SK-N-SH (cell line): ENCODE results near the gene OR2Y1. TPM values are rescaled to one million over a fixed set of nuclear protein-coding genes. Genes with fewer than 3 reads are reported as not detected.

Experiments used
- CTCF ChIA-PET: fragments of 300-600, 350-600 bp; formaldehyde crosslinking; extraction: SDS; loops from one replicate; lab custom pipeline; 2021; lab: Yijun Ruan, JAX
- POLR2A ChIA-PET: fragments of 350-600 bp; sonication (Branson Sonifier 250); formaldehyde crosslinking; extraction: SDS; loops from one replicate; lab custom pipeline; 2020; ENCODE audit warnings: antibody characterized with exemption, inconsistent platforms; lab: Yijun Ruan, JAX
- DNase-seq: peaks from one replicate; pipeline ENCODE4 v3.0.0; 2012
- H2AFZ ChIP-seq: fragments of 200-600 bp; sonication (generic); 2 replicates; pipeline ENCODE4 v1.8.1; 2016; ENCODE audit warnings: antibody characterized with exemption, mild to moderate bottlenecking, low read depth
- H3F3A ChIP-seq: fragments of 200-600 bp; sonication (generic); replicated peaks from 2 replicates; pipeline ENCODE3; 2016; ENCODE audit warnings: antibody characterized with exemption, mild to moderate bottlenecking; ENCODE audit not compliant: insufficient read depth
- H3K27ac ChIP-seq, 2 experiments: fragments of 200-500 bp in 1 of 2; fragments of 200-600 bp in 1 of 2; sonication (Bioruptor generic) in 1 of 2; sonication (generic), shearing (Covaris generic) in 1 of 2; 2 replicates each; pipeline versions ENCODE4 v1.5.1 to v1.6.1; 2014 to 2016; ENCODE audit warnings: low read depth in 2 of 2, inconsistent platforms in 1 of 2, low read length in 1 of 2, mild to moderate bottlenecking in 1 of 2, mixed read lengths in 1 of 2
- H3K27me3 ChIP-seq: fragments of 200-600 bp; sonication (generic), shearing (Covaris generic); 2 replicates; pipeline ENCODE4 v1.6.1; 2016; ENCODE audit warnings: mixed run types; ENCODE audit not compliant: insufficient read depth
- H3K36me3 ChIP-seq, 2 experiments: fragments of 200-500 bp in 1 of 2; fragments of 200-600 bp in 1 of 2; sonication (Bioruptor generic) in 1 of 2; sonication (generic) in 1 of 2; replicated peaks in 1 of 2; 2 replicates each; pipeline versions ENCODE3 to v1.5.1; 2014 to 2016; ENCODE audit warnings: low read length in 1 of 2, mild to moderate bottlenecking in 1 of 2; ENCODE audit not compliant: insufficient read depth in 2 of 2, control insufficient read depth in 1 of 2
- H3K4me1 ChIP-seq, 2 experiments: fragments of 200-500 bp in 1 of 2; fragments of 200-600 bp in 1 of 2; sonication (Bioruptor generic) in 1 of 2; sonication (generic), shearing (Covaris generic) in 1 of 2; 2 replicates each; pipeline versions ENCODE4 v1.5.1 to v1.6.1; 2014 to 2016; ENCODE audit warnings: low read depth in 1 of 2, low read length in 1 of 2, mixed run types in 1 of 2; ENCODE audit not compliant: insufficient read depth in 2 of 2, control insufficient read depth in 1 of 2
- H3K4me2 ChIP-seq: fragments of 200-600 bp; sonication (generic), shearing (Covaris generic); 2 replicates; pipeline ENCODE4 v1.6.1; 2017; ENCODE audit warnings: mixed run types
- H3K4me3 ChIP-seq, 2 experiments: fragments of 200-500 bp in 1 of 2; fragments of 200-600 bp in 1 of 2; sonication (Bioruptor generic) in 1 of 2; sonication (generic), shearing (Covaris generic) in 1 of 2; 2 replicates each; pipeline versions ENCODE4 v1.5.1 to v1.8.1; 2014 to 2016; ENCODE audit warnings: low read depth in 2 of 2, inconsistent platforms in 1 of 2, low read length in 1 of 2, mild to moderate bottlenecking in 1 of 2, mixed read lengths in 1 of 2, moderate library complexity in 1 of 2
- H3K79me2 ChIP-seq: fragments of 200-600 bp; sonication (generic); 2 replicates; pipeline ENCODE4 v1.8.1; 2017; ENCODE audit warnings: mild to moderate bottlenecking; ENCODE audit not compliant: insufficient read depth
- H3K9ac ChIP-seq: fragments of 200-600 bp; sonication (generic); 2 replicates; pipeline ENCODE4 v1.6.1; 2017; ENCODE audit warnings: mixed run types
- H3K9me2 ChIP-seq: fragments of 200-600 bp; sonication (generic); 2 replicates; pipeline ENCODE4 v1.6.1; 2017; ENCODE audit warnings: mixed run types
- H3K9me3 ChIP-seq: fragments of 200-600 bp; sonication (generic); 2 replicates; pipeline ENCODE4 v1.6.1; 2017; ENCODE audit warnings: mixed run types, mild to moderate bottlenecking, moderate library complexity
- H4K20me1 ChIP-seq: fragments of 200-600 bp; sonication (generic); 2 replicates; pipeline ENCODE4 v1.6.1; 2017; ENCODE audit warnings: mild to moderate bottlenecking, mixed run types; ENCODE audit not compliant: insufficient read depth
- CHD2 ChIP-seq: fragments of 150-350 bp; IDR thresholded peaks from 2 replicates; pipeline ENCODE4 v1.6.1; 2018; ENCODE audit warnings: low read length; ENCODE audit not compliant: partially characterized antibody
- EP300 ChIP-seq, 2 experiments: IDR thresholded peaks; 2 replicates each; pipeline versions ENCODE4 v1.4.0 to v1.6.1; 2012; ENCODE audit warnings: borderline replicate concordance in 1 of 2, low read depth in 1 of 2, low read length in 1 of 2
- EZH2phosphoT487 ChIP-seq: fragments of 200-600 bp; sonication (generic); IDR thresholded peaks from 2 replicates; pipeline ENCODE4 v1.6.1; 2017; ENCODE audit warnings: low read depth, mixed run types, mild to moderate bottlenecking, antibody characterized with exemption, moderate library complexity, borderline replicate concordance
- FOSL2 ChIP-seq: IDR thresholded peaks from 2 replicates; pipeline ENCODE4 v1.4.0; 2012; ENCODE audit warnings: low read depth, mild to moderate bottlenecking, moderate library complexity, borderline replicate concordance
- FOXJ3 ChIP-seq: sonication (generic); formaldehyde crosslinking; IDR thresholded peaks from 2 replicates; pipeline ENCODE4 v1.5.1; 2020; ENCODE audit warnings: mild to moderate bottlenecking, missing genetic modification reagents
- GATA2 ChIP-seq: sonication (generic); formaldehyde crosslinking; IDR thresholded peaks from 2 replicates; pipeline ENCODE4 v1.5.0; 2020; ENCODE audit warnings: mild to moderate bottlenecking, missing genetic modification reagents
- POLR2AphosphoS5 ChIP-seq: IDR thresholded peaks from 2 replicates; pipeline ENCODE4 v1.6.1; 2012; ENCODE audit warnings: low read depth, low read length
- RAD21 ChIP-seq: IDR thresholded peaks from 2 replicates; pipeline ENCODE4 v1.6.1; 2012; ENCODE audit warnings: mild to moderate bottlenecking, low read length
- RCOR1 ChIP-seq: fragments of 150-350 bp; IDR thresholded peaks from 2 replicates; pipeline ENCODE4 v1.6.1; 2017; ENCODE audit warnings: antibody characterized with exemption, low read length
- RFX5 ChIP-seq: IDR thresholded peaks from 2 replicates; pipeline ENCODE4 v1.6.1; 2012; ENCODE audit warnings: mild to moderate bottlenecking, improper control_type of control experiment, low read length
- RXRA ChIP-seq: IDR thresholded peaks from 2 replicates; pipeline ENCODE4 v1.4.0; 2012; ENCODE audit warnings: low read depth, mild to moderate bottlenecking, borderline replicate concordance
- SIN3A ChIP-seq: IDR thresholded peaks from 2 replicates; pipeline ENCODE4 v1.6.1; 2012; ENCODE audit warnings: low read depth, mild to moderate bottlenecking, low read length, moderate library complexity, borderline replicate concordance
- SMC3 ChIP-seq: IDR thresholded peaks from 2 replicates; pipeline ENCODE4 v1.6.1; 2012; ENCODE audit warnings: low read depth, low read length, improper control_type of control experiment
- TEAD4 ChIP-seq: IDR thresholded peaks from 2 replicates; pipeline ENCODE4 v1.4.0; 2012; ENCODE audit warnings: mild to moderate bottlenecking, borderline replicate concordance; ENCODE audit not compliant: insufficient read depth
- WGBS: methylation state at CpG from one replicate; pipeline ENCODE4 v1.1.6; 2017; ENCODE audit warnings: low lambda C conversion rate; 5-methylcytosine and 5-hydroxymethylcytosine counted together
- polyA plus RNA-seq, 3 experiments: library from polyadenylated mRNA; depleted of rRNA; stranded (reverse); fragments of >200 nt; gene quantifications; 2 replicates each; pipeline ENCODE4 v1.2.3, GENCODE V29; 2012
- TF ChIP-seq, protein P1 (sequence below): fragments of 200-600 bp; sonication (generic); IDR thresholded peaks from 2 replicates; pipeline ENCODE4 v1.6.1; 2017; ENCODE audit warnings: antibody characterized with exemption, mild to moderate bottlenecking, moderate library complexity
- TF ChIP-seq, protein P2 (sequence below): IDR thresholded peaks from 2 replicates; pipeline ENCODE4 v1.6.1; 2012; ENCODE audit warnings: mild to moderate bottlenecking, low read depth, low read length, moderate library complexity
- TF ChIP-seq, protein P3 (sequence below): fragments of 150-350 bp; IDR thresholded peaks from 2 replicates; pipeline ENCODE4 v1.6.1; 2017; ENCODE audit warnings: antibody characterized with exemption, low read length, low read depth, borderline replicate concordance
- TF ChIP-seq, protein P4 (sequence below): IDR thresholded peaks from 2 replicates; pipeline ENCODE4 v1.4.0; 2012; ENCODE audit warnings: low read depth, borderline replicate concordance

Gene OR2Y1
- polyA plus RNA-seq, 1 of the 3 experiments (the other 2 are of a cell fraction), result not detected

DNA sequence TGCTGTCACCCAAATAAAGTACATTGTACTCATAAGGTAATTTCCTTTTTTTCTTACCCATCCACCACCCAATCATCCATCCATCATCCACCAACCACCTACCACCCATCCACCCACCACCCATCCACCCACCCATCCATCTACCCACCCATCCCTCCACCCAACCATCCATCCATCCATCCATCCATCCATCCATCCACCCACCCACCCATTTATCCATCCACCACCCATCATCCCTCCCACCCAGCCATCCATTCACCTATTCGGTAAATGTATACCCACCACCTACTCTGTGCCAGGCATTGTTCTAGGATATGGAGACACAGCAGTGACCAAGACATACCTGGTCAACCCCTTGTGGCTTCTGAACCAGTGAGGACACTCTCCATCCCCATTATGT lies 37.6 kb upstream of the OR2Y1 start (continued):
- TF ChIP-seq FOSL2, result no peak
- TF ChIP-seq RCOR1, result no peak
- no peak for TF ChIP-seq FOXJ3 (CRISPR knock-in tag)

DNA sequence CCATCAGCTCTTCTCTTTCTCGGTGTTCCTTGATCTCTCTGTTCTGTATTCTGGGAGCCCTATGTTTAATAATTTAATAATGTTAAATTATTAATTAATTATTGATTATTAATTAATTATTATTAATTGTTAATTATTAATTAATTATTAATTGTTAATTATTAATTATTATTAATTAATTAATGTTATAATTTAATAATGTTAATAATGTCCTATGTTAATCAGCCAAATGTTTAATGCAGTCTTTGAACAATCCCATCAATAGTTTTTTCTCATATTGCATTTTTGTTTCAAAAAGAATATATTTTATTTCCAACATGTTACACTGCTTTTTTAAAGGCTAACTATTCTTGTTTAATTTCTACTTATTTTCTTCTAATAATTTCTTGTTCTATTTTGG lies 36.5 kb upstream of the OR2Y1 start:
- no peak overlapping the region for H2AFZ ChIP-seq
- H3K4me3 ChIP-seq, result no peak overlapping the region
- DNase-seq, result no peak
- no peak overlapping the region for H3K27ac ChIP-seq
- 40% methylated on average over 1 of the region's 1 CpG for WGBS
- H3F3A ChIP-seq, result peaks cover 4% of the 10 kb centered on the region
- no peaks in the 10 kb centered on the region for H3K79me2 ChIP-seq
- H3K27me3 ChIP-seq, result no peaks in the 10 kb centered on the region; the same call in 1 of the 2 replicates
- no peaks in the 10 kb centered on the region for H3K9me2 ChIP-seq
- H3K36me3 ChIP-seq, result no peaks in the 10 kb centered on the region
- H3K4me2 ChIP-seq, result no peak overlapping the region
- TF ChIP-seq POLR2AphosphoS5 (no peak), SMC3 (no peak), TEAD4 (no peak)
- TF ChIP-seq, protein P1, sequence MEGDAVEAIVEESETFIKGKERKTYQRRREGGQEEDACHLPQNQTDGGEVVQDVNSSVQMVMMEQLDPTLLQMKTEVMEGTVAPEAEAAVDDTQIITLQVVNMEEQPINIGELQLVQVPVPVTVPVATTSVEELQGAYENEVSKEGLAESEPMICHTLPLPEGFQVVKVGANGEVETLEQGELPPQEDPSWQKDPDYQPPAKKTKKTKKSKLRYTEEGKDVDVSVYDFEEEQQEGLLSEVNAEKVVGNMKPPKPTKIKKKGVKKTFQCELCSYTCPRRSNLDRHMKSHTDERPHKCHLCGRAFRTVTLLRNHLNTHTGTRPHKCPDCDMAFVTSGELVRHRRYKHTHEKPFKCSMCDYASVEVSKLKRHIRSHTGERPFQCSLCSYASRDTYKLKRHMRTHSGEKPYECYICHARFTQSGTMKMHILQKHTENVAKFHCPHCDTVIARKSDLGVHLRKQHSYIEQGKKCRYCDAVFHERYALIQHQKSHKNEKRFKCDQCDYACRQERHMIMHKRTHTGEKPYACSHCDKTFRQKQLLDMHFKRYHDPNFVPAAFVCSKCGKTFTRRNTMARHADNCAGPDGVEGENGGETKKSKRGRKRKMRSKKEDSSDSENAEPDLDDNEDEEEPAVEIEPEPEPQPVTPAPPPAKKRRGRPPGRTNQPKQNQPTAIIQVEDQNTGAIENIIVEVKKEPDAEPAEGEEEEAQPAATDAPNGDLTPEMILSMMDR, result no peak
- TF ChIP-seq, protein P2, sequence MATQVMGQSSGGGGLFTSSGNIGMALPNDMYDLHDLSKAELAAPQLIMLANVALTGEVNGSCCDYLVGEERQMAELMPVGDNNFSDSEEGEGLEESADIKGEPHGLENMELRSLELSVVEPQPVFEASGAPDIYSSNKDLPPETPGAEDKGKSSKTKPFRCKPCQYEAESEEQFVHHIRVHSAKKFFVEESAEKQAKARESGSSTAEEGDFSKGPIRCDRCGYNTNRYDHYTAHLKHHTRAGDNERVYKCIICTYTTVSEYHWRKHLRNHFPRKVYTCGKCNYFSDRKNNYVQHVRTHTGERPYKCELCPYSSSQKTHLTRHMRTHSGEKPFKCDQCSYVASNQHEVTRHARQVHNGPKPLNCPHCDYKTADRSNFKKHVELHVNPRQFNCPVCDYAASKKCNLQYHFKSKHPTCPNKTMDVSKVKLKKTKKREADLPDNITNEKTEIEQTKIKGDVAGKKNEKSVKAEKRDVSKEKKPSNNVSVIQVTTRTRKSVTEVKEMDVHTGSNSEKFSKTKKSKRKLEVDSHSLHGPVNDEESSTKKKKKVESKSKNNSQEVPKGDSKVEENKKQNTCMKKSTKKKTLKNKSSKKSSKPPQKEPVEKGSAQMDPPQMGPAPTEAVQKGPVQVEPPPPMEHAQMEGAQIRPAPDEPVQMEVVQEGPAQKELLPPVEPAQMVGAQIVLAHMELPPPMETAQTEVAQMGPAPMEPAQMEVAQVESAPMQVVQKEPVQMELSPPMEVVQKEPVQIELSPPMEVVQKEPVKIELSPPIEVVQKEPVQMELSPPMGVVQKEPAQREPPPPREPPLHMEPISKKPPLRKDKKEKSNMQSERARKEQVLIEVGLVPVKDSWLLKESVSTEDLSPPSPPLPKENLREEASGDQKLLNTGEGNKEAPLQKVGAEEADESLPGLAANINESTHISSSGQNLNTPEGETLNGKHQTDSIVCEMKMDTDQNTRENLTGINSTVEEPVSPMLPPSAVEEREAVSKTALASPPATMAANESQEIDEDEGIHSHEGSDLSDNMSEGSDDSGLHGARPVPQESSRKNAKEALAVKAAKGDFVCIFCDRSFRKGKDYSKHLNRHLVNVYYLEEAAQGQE, result no peak
- TF ChIP-seq, all 33 proteins: peak for 0
- ChIA-PET POLR2A (no interaction called here), CTCF (interaction anchor here (3.4 kb wide), 1 partner anchor 8 kb away, joined by 11 read pairs; no protein-coding TSS in a partner anchor)
- Histone ChIP-seq H3K9ac (no peak overlapping the region), H4K20me1 (no peaks in the 10 kb centered on the region), H3K9me3 (no peaks in the 10 kb centered on the region), H3K4me1 (no peaks in the 10 kb centered on the region)

DNA sequence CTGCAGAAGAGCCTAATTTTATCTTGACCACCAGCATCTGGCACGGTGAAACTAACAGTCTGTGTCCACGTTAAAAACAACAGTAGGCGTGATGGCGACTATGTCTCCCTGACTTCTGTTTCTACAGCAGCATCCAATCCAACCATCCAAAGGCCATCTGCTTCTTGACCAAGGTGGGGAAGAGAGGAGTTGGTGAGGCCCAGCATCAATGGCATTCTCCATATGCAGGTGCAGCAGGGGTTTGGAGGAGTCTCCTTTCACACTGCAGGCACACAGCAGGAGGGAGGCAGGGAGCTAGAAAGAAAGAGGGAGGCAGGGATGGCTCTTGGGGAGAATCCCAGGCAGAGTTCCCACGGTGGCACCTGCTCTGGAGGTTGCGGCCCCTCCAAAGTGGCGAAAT lies 35.8 kb upstream of the OR2Y1 start:
- Histone ChIP-seq H3K4me1 (no peaks in the 10 kb centered on the region), H3K79me2 (no peaks in the 10 kb centered on the region), H4K20me1 (no peaks in the 10 kb centered on the region), H3K36me3 (no peaks in the 10 kb centered on the region), H3K4me2 (no peak overlapping the region), H3K9me2 (no peaks in the 10 kb centered on the region), H3K9me3 (no peaks in the 10 kb centered on the region), H3K9ac (no peak overlapping the region), H2AFZ (no peak overlapping the region), H3K4me3 (no peak overlapping the region), H3F3A (peaks cover 4% of the 10 kb centered on the region), H3K27ac (no peak overlapping the region), H3K27me3 (no peaks in the 10 kb centered on the region; the same call in 1 of the 2 replicates)
- no peak for DNase-seq
- WGBS, result 38% methylated on average over 7 of the region's 7 CpGs
- ChIA-PET POLR2A (no interaction called here), CTCF (interaction anchor here (3.4 kb wide), 1 partner anchor 9 kb away, joined by 11 read pairs; no protein-coding TSS in a partner anchor)
- no peak for TF ChIP-seq EP300 (IDR thresholded peaks at IDR 0.05; ENCODE audit: borderline replicate concordance in 1 of 2, low read depth in 1 of 2, low read length in 1 of 2)
- no peak for TF ChIP-seq POLR2AphosphoS5
- no peak for TF ChIP-seq GATA2 (CRISPR knock-in tag)
- no peak for TF ChIP-seq RFX5
- TF ChIP-seq, protein P3, sequence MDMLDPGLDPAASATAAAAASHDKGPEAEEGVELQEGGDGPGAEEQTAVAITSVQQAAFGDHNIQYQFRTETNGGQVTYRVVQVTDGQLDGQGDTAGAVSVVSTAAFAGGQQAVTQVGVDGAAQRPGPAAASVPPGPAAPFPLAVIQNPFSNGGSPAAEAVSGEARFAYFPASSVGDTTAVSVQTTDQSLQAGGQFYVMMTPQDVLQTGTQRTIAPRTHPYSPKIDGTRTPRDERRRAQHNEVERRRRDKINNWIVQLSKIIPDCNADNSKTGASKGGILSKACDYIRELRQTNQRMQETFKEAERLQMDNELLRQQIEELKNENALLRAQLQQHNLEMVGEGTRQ, result no peak
- TF ChIP-seq EZH2phosphoT487, result no peak
- TF ChIP-seq, protein P4, sequence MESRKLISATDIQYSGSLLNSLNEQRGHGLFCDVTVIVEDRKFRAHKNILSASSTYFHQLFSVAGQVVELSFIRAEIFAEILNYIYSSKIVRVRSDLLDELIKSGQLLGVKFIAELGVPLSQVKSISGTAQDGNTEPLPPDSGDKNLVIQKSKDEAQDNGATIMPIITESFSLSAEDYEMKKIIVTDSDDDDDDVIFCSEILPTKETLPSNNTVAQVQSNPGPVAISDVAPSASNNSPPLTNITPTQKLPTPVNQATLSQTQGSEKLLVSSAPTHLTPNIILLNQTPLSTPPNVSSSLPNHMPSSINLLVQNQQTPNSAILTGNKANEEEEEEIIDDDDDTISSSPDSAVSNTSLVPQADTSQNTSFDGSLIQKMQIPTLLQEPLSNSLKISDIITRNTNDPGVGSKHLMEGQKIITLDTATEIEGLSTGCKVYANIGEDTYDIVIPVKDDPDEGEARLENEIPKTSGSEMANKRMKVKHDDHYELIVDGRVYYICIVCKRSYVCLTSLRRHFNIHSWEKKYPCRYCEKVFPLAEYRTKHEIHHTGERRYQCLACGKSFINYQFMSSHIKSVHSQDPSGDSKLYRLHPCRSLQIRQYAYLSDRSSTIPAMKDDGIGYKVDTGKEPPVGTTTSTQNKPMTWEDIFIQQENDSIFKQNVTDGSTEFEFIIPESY, result no peak
- no peak for TF ChIP-seq SIN3A
- TF ChIP-seq CHD2, result no peak
- TF ChIP-seq RAD21, result no peak
- TF ChIP-seq RXRA, result no peak
